ENCODE results near the gene DCTD. TPM values are rescaled to one million over a fixed set of nuclear protein-coding genes. Genes with fewer than 3 reads are reported as not detected.

DCTD gene
- total and polyA plus RNA-seq, 2 of the 13 experiments (the other 11 are each of a cell fraction or from before 2014, with no cell fraction given) = 85.1 to 95.3 TPM

- TF ChIP-seq ATF4 (CRISPR knock-in tag; IDR thresholded peaks at IDR 0.05) (no peak), ADNP (CRISPR knock-in tag; IDR thresholded peaks at IDR 0.05) (peak; percentile 87; the same call in 1 of the 2 replicates), ZNF766 (CRISPR knock-in tag; IDR thresholded peaks at IDR 0.05; ENCODE audit: borderline replicate concordance) (no peak; the same call in 1 of the 2 replicates), ZNF503 (CRISPR knock-in tag; IDR thresholded peaks at IDR 0.05) (peak; percentile 56; the same call in 1 of the 2 replicates), TFDP2 (CRISPR knock-in tag; IDR thresholded peaks at IDR 0.05) (0 out of 2 replicates have a peak, but pooled peaks have one; percentile 47), DMAP1 (CRISPR knock-in tag; IDR thresholded peaks at IDR 0.05) (peak; percentile 87), IRF2 (CRISPR knock-in tag; IDR thresholded peaks at IDR 0.05) (peak; percentile 63; the same call in 1 of the 2 replicates), GRHL1 (CRISPR knock-in tag; conservative IDR thresholded peaks at IDR 0.05) (no peak), LRRFIP1 (CRISPR knock-in tag; conservative IDR thresholded peaks at IDR 0.05) (no peak), SP2 (CRISPR knock-in tag; IDR thresholded peaks at IDR 0.05) (no peak), JDP2 (CRISPR knock-in tag; IDR thresholded peaks at IDR 0.05; ENCODE audit: borderline replicate concordance) (no peak), BORCS8-MEF2B (CRISPR knock-in tag; IDR thresholded peaks at IDR 0.05) (peak; percentile 40; the same call in 1 of the 2 replicates), POGZ (CRISPR knock-in tag; IDR thresholded peaks at IDR 0.05) (peak; percentile 91), JUN (CRISPR knock-in tag; IDR thresholded peaks at IDR 0.05) (no peak; the same call in 1 of the 2 replicates), RARG (CRISPR knock-in tag; IDR thresholded peaks at IDR 0.05; ENCODE audit: low read depth) (no peak), GPN1 (CRISPR knock-in tag; IDR thresholded peaks at IDR 0.05; ENCODE audit: borderline replicate concordance) (no peak), RBM39 (IDR thresholded peaks at IDR 0.05; ENCODE audit: low read depth, low read length, poor library complexity, severe bottlenecking) (no peak), ZBTB33 (CRISPR knock-in tag; IDR thresholded peaks at IDR 0.05) (peak; percentile 91)
Measured at GRCh38 chr4:182877326-182877883, 39.8 kb downstream of the DCTD start (continued).

Data from HepG2 (cell line).